Kidney epithelial cell (primary cell): Measurements from ENCODE around the gene CTIF. TPM values are rescaled to one million over a fixed set of nuclear protein-coding genes. Genes with fewer than 3 reads are reported as not detected.
"Not testable (repeated sequence)": the region's sequence is repeated elsewhere in the genome, so short reads cannot be mapped to it uniquely, and the experiment has no call there.

Source experiments
- DNase-seq: peaks from one replicate; pipeline ENCODE4 v3.0.0-alpha.2; 2010; ENCODE audit warnings: low read depth
- H3K27me3 ChIP-seq: 2 replicates; pipeline ENCODE4 v1.6.0; 2011; ENCODE audit warnings: low read length; ENCODE audit not compliant: control insufficient read depth, insufficient read depth
- H3K36me3 ChIP-seq: 2 replicates; pipeline ENCODE4 v1.5.1; 2011; ENCODE audit warnings: low read length; ENCODE audit not compliant: control insufficient read depth, insufficient read depth
- H3K4me3 ChIP-seq: 2 replicates; pipeline ENCODE4 v1.5.1; 2011; ENCODE audit warnings: low read depth, mild to moderate bottlenecking, control low read depth, low read length
- CTCF ChIP-seq: IDR thresholded peaks from 2 replicates; pipeline ENCODE4 v1.5.1; 2011; ENCODE audit warnings: mild to moderate bottlenecking, moderate library complexity, low read length, control low read depth, inconsistent platforms; ENCODE audit not compliant: insufficient read depth, poor library complexity, severe bottlenecking
- total RNA-seq: library from RNA; depleted of rRNA; stranded (reverse); fragments of >200 nt; gene quantifications from 2 replicates; pipeline ENCODE4 v1.2.3, GENCODE V29; 2015

The CTIF gene
- total RNA-seq, 1 donor from 2014 or later: 24.3 TPM

DNA sequence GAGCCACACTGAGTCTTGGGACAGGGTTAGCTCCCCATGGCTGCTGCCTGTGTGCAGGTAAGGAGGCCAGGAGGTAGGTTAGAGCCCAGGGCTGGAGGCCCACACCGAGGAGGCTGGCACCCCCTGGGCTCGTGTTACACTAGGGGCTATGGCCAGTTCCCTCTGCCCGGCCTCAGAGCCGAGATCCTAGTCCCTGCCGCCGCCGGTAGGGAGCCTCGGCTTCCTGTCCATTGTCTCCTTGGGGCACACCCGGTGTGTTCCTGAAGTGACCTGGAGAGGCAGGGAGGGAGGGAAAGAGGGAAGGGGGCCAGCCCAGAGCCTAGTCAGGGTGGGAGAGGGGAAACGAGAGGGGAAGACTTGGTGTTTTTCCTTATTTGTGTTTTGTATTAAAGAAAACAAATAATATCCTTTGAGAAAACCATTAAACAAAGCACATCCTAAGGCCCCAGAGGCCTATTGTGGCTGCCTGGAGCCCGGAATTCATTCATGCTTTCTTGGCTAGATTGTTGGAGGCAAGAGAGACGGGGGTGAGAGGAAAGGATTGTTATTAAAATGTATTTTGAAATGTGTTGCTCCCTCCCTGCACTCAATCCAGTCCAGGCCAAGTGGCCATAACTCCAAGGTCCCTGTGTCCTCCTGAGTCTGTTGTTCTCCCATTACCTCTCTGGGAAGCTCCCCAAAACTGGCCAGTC is 170.7 kb downstream of the CTIF start:
- no peaks in the 10 kb centered on the region for H3K27me3 ChIP-seq
- no peak overlapping the region for H3K4me3 ChIP-seq
- no peaks in the 10 kb centered on the region for H3K36me3 ChIP-seq
- no peak for TF ChIP-seq CTCF
- no peak for DNase-seq

GRCh38 chr18:48711651-48712486 is 173.0 kb downstream of the CTIF start:
- H3K27me3 ChIP-seq: no peaks in the 10 kb centered on the region
- no peaks in the 10 kb centered on the region for H3K36me3 ChIP-seq
- DNase-seq: no peak
- H3K4me3 ChIP-seq: no peak overlapping the region
- TF ChIP-seq CTCF: peak; percentile 51

GRCh38 chr18:48713309-48713708 is 174.5 kb downstream of the CTIF start:
- H3K4me3 ChIP-seq: no peak overlapping the region
- no peak for DNase-seq
- TF ChIP-seq CTCF: no peak

DNA sequence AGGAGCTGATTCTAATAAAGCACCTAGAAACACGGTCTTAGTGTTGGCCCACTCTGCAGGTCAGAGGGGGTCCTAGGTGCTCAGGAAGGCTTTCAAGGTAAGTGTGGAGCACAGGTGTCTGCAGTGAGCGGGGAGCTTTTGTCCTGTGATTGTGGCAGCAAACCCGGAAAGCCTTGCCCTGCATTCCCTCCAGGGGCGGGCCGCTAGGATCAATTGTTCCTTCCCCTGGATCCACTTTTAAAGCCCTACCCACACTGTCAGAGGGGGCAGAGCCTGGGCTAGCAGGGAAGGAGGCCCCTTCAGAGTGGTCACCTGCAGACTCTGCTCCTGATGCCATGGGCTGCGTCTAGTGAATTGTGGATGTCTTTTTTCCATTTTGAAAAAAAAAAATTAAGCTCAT is 176.0 kb downstream of the CTIF start:
- H3K4me3 ChIP-seq: no peak overlapping the region
- DNase-seq: no peak
- TF ChIP-seq CTCF: no peak
- H3K36me3 ChIP-seq: no peaks in the 10 kb centered on the region
- no peaks in the 10 kb centered on the region for H3K27me3 ChIP-seq

More at GRCh38 chr18:48713309-48713708, 174.5 kb downstream of the CTIF start:
- H3K27me3 ChIP-seq: no peaks in the 10 kb centered on the region
- H3K36me3 ChIP-seq: no peaks in the 10 kb centered on the region

- H3K27me3 ChIP-seq: no peaks in the 10 kb centered on the region
- no peak for TF ChIP-seq CTCF
- H3K36me3 ChIP-seq: no peaks in the 10 kb centered on the region
- no peak for DNase-seq
- no peak overlapping the region for H3K4me3 ChIP-seq
Measured at GRCh38 chr18:48715711-48716361, 177.0 kb downstream of the CTIF start.

GRCh38 chr18:48717227-48717626 is 178.4 kb downstream of the CTIF start:
- not testable (repeated sequence) for H3K4me3 ChIP-seq, H3K27me3 ChIP-seq, H3K36me3 ChIP-seq, DNase-seq
